ENCODE results near the gene ACSL4.

The ACSL4 gene

GRCh38 chrX:109773374-109773773 is 40.3 kb upstream of the ACSL4 start:
- TF ChIP-seq CTCF (IDR thresholded peaks at IDR 0.05) = no peak

- no peak for TF ChIP-seq CTCF (IDR thresholded peaks at IDR 0.05)
Observed at GRCh38 chrX:109770780-109771179, 37.7 kb upstream of the ACSL4 start.

- no peak for TF ChIP-seq CTCF (IDR thresholded peaks at IDR 0.05)
Observed at GRCh38 chrX:109760922-109761250, 27.8 kb upstream of the ACSL4 start.

- TF ChIP-seq CTCF (IDR thresholded peaks at IDR 0.05) = no peak
Observed at GRCh38 chrX:109760209-109760921, 27.3 kb upstream of the ACSL4 start.

- TF ChIP-seq CTCF (IDR thresholded peaks at IDR 0.05) = no peak
Observed at GRCh38 chrX:109753256-109753655, 20.2 kb upstream of the ACSL4 start.

- no peak for TF ChIP-seq CTCF (IDR thresholded peaks at IDR 0.05)
Observed at GRCh38 chrX:109751698-109752097, 18.6 kb upstream of the ACSL4 start.

GRCh38 chrX:109749207-109749606 is 16.1 kb upstream of the ACSL4 start:
- TF ChIP-seq CTCF (IDR thresholded peaks at IDR 0.05) = no peak

GRCh38 chrX:109747681-109748080 is 14.6 kb upstream of the ACSL4 start:
- TF ChIP-seq CTCF (IDR thresholded peaks at IDR 0.05) = no peak
